ENCODE results near the gene CDH20.

DNA sequence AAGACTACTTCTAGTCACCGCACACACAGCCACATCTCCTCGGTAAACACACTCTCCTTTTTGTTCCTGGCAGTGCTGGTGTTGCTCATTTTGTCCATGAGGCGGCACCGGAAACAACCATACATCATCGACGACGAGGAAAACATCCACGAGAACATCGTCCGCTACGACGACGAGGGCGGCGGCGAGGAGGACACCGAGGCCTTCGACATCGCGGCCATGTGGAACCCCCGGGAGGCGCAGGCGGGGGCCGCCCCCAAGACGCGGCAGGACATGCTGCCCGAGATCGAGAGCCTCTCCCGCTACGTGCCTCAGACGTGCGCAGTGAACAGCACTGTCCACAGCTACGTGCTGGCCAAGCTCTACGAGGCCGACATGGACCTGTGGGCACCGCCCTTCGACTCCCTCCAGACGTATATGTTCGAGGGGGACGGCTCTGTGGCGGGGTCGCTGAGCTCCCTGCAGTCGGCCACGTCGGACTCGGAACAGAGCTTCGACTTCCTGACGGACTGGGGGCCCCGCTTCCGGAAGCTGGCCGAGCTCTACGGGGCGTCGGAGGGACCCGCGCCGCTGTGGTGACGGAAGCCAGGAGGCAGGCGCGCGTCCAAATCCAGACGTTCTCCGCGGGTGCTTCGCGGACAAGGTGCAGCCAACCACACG lies 221.0 kb downstream of the CDH20 start:
- TF ChIP-seq CTCF (IDR thresholded peaks at IDR 0.05) (no peak), POLR2A (IDR thresholded peaks at IDR 0.05) (no peak)

Data from uterus (tissue), 2 donors.